ENCODE data around the gene CSF2. TPM values are rescaled to one million over a fixed set of nuclear protein-coding genes. Genes with fewer than 3 reads are reported as not detected.

The CSF2 gene
- total RNA-seq, 1 donor from 2014 or later = not detected

Other genes starting within 250 kb of the CSF2 start
- not detected in 2 replicates for gene MEIKIN, start 128.1 kb upstream of the CSF2 start, total RNA-seq
- gene ACSL6, start 62.1 kb upstream of the CSF2 start, total RNA-seq = not detected in 2 replicates
- not detected in 2 replicates for gene IL3, start 13.1 kb upstream of the CSF2 start, total RNA-seq
- 104 and 117 TPM in 2 replicates for gene P4HA2, start 154.1 kb downstream of the CSF2 start, total RNA-seq
- 42.7 and 47.8 TPM in 2 replicates for gene PDLIM4, start 183.9 kb downstream of the CSF2 start, total RNA-seq
- gene SLC22A4, start 220.6 kb downstream of the CSF2 start, total RNA-seq = 1.4 and 2.5 TPM in 2 replicates